Breast epithelium (tissue), 4 donors: Measurements from ENCODE around the gene SEMG2. TPM values are rescaled to one million over a fixed set of nuclear protein-coding genes. Genes with fewer than 3 reads are reported as not detected.

Experiments
- DNase-seq, 2 donors: peaks; one replicate each; pipeline ENCODE4 v3.0.0-alpha.2; 2019; ENCODE audit warnings: low spot score in 2 of 2
- H3K27ac ChIP-seq, 2 donors: fragments of 200-600 bp; sonication (generic) in 1 of 2; one replicate each; pipeline ENCODE4 v1.5.1; 2016 to 2019; ENCODE audit warnings: mild to moderate bottlenecking in 1 of 2
- H3K27me3 ChIP-seq, 2 donors: fragments of 200-600 bp; sonication (generic) in 1 of 2; one replicate each; pipeline versions ENCODE4 v1.5.1 to v1.6.0; 2017 to 2019; ENCODE audit warnings: control low read depth in 1 of 2, mild to moderate bottlenecking in 1 of 2
- H3K36me3 ChIP-seq: fragments of 200-600 bp; one replicate; pipeline ENCODE4 v1.5.1; 2019
- H3K4me1 ChIP-seq, 2 donors: fragments of 200-600 bp; sonication (generic); one replicate each; pipeline ENCODE4 v1.5.1; 2016 to 2019; ENCODE audit warnings: control low read depth in 1 of 2
- H3K4me3 ChIP-seq, 3 donors: fragments of 200-600 bp; sonication (generic); 1 replicate in 2 of 3; 2 replicates in 1 of 3; pipeline ENCODE4 v1.5.1; 2016 to 2019; ENCODE audit warnings: mild to moderate bottlenecking in 3 of 3, moderate library complexity in 2 of 3
- H3K9me3 ChIP-seq, 2 donors: fragments of 200-600 bp; sonication (generic) in 1 of 2; one replicate each; pipeline ENCODE4 v1.5.1; 2016 to 2019; ENCODE audit warnings: control low read depth in 1 of 2
- POLR2A ChIP-seq: fragments of 450-650 bp; IDR thresholded peaks from one replicate; pipeline ENCODE4 v1.6.1; 2016; ENCODE audit warnings: antibody characterized with exemption, mild to moderate bottlenecking, moderate library complexity
- POLR2AphosphoS5 ChIP-seq, 3 donors: sonication (generic); formaldehyde crosslinking; IDR thresholded peaks; one replicate each; pipeline ENCODE4 v1.6.1; 2017; ENCODE audit warnings: antibody characterized with exemption in 3 of 3
- intact Hi-C: fragments of 100-400 bp; cut with DNase I; formaldehyde crosslinking; loops from one replicate; pipeline ENCODE4 v1.15.1; 2023; ENCODE audit warnings: low total_unique reads
- total RNA-seq, 3 donors: library from RNA; depleted of rRNA; stranded (reverse); fragments of >200 nt; gene quantifications; one replicate each; pipeline ENCODE4 v1.1.0, GENCODE V29; 2016
- TF ChIP-seq, protein P1 (sequence below), 3 donors: fragments of 450-650 bp; IDR thresholded peaks; one replicate each; pipeline ENCODE4 v1.5.1; 2016 to 2017; ENCODE audit warnings: antibody characterized with exemption in 3 of 3, mild to moderate bottlenecking in 3 of 3, moderate library complexity in 3 of 3

SEMG2 gene
- total RNA-seq, 3 donors from 2014 or later, result 0.16 TPM; not detected in 2

DNA sequence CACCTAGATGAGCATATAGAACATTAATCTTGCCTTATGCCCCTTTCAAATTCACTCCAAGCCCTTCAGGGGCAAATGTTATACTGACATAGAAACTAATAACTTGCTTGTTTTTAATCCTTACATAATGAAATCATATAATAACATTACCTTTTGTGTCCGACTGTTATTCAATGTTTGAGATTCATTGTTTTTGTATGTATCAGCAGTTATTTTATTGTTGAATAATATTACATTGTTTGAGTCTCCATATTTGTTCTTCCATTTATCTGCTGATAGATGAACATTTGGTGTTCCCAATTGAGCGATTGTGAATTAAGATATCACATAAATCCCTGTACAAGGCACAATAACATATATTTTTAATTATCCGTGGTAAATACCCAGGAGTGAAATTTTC is 8.3 kb upstream of the SEMG2 start:
- intact Hi-C loops, result no loop called here
- no peaks in the 10 kb centered on the region for H3K4me1 ChIP-seq
- no peak overlapping the region for H3K27ac ChIP-seq
- no peaks in the 10 kb centered on the region for H3K9me3 ChIP-seq
- H3K36me3 ChIP-seq, result no peaks in the 10 kb centered on the region
- H3K27me3 ChIP-seq, result no peaks in the 10 kb centered on the region
- no peak for DNase-seq
- H3K4me3 ChIP-seq, result no peak overlapping the region
- TF ChIP-seq POLR2AphosphoS5 (IDR thresholded peaks at IDR 0.05) (no peak), POLR2A (no peak)
- TF ChIP-seq, protein P1, sequence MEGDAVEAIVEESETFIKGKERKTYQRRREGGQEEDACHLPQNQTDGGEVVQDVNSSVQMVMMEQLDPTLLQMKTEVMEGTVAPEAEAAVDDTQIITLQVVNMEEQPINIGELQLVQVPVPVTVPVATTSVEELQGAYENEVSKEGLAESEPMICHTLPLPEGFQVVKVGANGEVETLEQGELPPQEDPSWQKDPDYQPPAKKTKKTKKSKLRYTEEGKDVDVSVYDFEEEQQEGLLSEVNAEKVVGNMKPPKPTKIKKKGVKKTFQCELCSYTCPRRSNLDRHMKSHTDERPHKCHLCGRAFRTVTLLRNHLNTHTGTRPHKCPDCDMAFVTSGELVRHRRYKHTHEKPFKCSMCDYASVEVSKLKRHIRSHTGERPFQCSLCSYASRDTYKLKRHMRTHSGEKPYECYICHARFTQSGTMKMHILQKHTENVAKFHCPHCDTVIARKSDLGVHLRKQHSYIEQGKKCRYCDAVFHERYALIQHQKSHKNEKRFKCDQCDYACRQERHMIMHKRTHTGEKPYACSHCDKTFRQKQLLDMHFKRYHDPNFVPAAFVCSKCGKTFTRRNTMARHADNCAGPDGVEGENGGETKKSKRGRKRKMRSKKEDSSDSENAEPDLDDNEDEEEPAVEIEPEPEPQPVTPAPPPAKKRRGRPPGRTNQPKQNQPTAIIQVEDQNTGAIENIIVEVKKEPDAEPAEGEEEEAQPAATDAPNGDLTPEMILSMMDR (IDR thresholded peaks at IDR 0.05), result no peak

DNA sequence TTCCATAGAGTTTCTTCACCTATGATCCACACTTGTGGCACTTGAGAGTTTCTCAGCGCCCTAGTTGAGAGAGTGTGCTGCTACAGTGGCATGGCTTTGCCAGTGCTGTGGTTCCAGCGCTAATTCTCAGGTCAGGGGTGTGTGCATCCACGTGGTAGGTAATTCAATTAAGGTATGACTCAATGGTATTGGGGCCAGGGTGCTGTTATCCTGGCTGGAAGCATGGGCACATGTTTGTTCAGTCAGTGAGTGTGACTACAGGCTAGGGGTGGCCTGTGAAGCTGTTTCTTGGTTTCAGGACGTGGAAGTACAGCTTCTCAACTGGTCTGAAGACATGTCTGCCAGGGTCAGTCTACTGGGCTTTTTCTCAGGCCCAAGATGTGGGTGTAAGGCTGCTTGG is 3.0 kb upstream of the SEMG2 start:
- no peak for DNase-seq
- no peaks in the 10 kb centered on the region for H3K36me3 ChIP-seq
- no peak overlapping the region for H3K27ac ChIP-seq
- peaks cover 0 to 3% of the 10 kb centered on the region in 2 donors for H3K27me3 ChIP-seq
- H3K9me3 ChIP-seq, result no peaks in the 10 kb centered on the region
- H3K4me1 ChIP-seq, result no peaks in the 10 kb centered on the region
- no peak for TF ChIP-seq POLR2AphosphoS5 (IDR thresholded peaks at IDR 0.05)
- no peak for TF ChIP-seq POLR2A
- TF ChIP-seq, protein P1 (IDR thresholded peaks at IDR 0.05), result no peak
- no peak overlapping the region for H3K4me3 ChIP-seq
- intact Hi-C loops, result no loop called here

DNA sequence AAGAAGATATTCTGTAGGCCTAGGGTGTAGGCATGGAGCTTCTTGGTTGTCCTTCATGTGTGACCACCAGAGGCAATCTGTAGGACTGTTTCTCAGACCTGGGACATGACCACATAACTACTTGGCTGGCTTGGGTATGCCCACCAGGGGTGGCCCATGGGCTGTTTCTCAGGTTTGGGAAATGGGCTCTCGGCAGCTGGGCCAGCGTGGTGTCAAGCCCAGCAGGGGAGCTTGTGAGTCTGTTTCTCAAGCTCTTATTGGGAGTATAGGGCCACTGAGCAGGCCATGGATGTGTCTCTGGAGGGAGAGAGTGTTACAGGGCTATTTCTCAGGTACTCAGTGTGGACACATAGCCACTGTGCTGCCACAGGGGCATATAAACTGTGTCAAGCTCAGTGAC is 2.5 kb upstream of the SEMG2 start:
- H3K9me3 ChIP-seq, result no peaks in the 10 kb centered on the region
- H3K36me3 ChIP-seq, result no peaks in the 10 kb centered on the region
- H3K4me1 ChIP-seq, result no peaks in the 10 kb centered on the region
- peaks cover 0 to 3% of the 10 kb centered on the region in 2 donors for H3K27me3 ChIP-seq
- no peak for TF ChIP-seq POLR2AphosphoS5 (IDR thresholded peaks at IDR 0.05)
- no peak for TF ChIP-seq POLR2A
- TF ChIP-seq, protein P1 (IDR thresholded peaks at IDR 0.05), result no peak
- no peak overlapping the region for H3K4me3 ChIP-seq
- intact Hi-C loops, result no loop called here
- H3K27ac ChIP-seq, result no peak overlapping the region
- no peak for DNase-seq

DNA sequence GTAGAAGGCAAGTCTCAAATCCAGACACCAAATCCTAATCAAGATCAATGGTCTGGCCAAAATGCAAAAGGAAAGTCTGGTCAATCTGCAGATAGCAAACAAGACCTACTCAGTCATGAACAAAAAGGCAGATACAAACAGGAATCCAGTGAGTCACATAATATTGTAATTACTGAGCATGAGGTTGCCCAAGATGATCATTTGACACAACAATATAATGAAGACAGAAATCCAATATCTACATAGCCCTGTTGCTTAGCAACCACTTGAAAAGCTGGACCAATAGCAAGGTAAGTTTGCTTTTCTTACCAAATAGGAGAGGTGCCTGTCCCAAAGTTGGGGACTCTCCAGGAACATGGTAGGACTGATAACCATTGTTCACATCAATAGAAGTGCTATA is 2.0 kb downstream of the SEMG2 start:
- DNase-seq, result no peak
- Histone ChIP-seq H3K27ac (no peak overlapping the region), H3K9me3 (no peaks in the 10 kb centered on the region), H3K36me3 (no peaks in the 10 kb centered on the region), H3K4me3 (no peak overlapping the region), H3K27me3 (peaks cover 0 to 3% of the 10 kb centered on the region in 2 donors), H3K4me1 (no peaks in the 10 kb centered on the region)
- intact Hi-C loops, result no loop called here
- TF ChIP-seq, protein P1 (IDR thresholded peaks at IDR 0.05), result no peak
- TF ChIP-seq POLR2AphosphoS5 (IDR thresholded peaks at IDR 0.05) (no peak), POLR2A (no peak)

DNA sequence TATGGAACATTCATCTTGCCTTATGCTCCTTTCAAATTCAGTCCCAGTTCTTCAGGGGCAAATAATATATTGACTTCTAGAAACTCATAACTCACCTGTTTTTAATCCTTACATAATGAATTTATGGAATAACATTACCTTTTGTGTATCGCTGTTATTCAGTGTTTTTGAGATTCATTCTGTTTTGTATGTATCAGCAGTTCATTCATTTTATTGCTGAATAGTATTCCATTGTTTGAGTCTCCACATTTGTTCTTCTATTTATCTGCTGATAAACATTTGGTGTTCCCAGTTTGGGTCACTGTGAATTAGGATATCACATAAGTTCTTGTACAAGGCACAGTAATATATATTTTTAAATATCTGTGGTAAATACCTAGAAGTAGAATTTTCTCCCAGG is 5.1 kb downstream of the SEMG2 start:
- no peak overlapping the region for H3K27ac ChIP-seq
- H3K9me3 ChIP-seq, result no peaks in the 10 kb centered on the region
- no peak for TF ChIP-seq POLR2AphosphoS5 (IDR thresholded peaks at IDR 0.05)
- H3K4me1 ChIP-seq, result no peaks in the 10 kb centered on the region
- DNase-seq, result no peak
- intact Hi-C loops, result no loop called here
- no peak overlapping the region for H3K4me3 ChIP-seq
- H3K36me3 ChIP-seq, result no peaks in the 10 kb centered on the region
- H3K27me3 ChIP-seq, result no peaks in the 10 kb centered on the region
